GM19099 (cell line): Measurements from ENCODE around the gene NVL.
A peak's percentile ranks its signal among the peaks of the same experiment; 100 is the strongest.

Source experiments
- POLR2A ChIP-seq: IDR thresholded peaks from 3 replicates; pipeline ENCODE4 v1.6.1; 2011; ENCODE audit warnings: low read depth; ENCODE audit not compliant: insufficient read length; ENCODE audit errors: extremely low read depth

NVL gene

GRCh38 chr1:224340453-224341384 lies 10.7 kb upstream of the NVL start:
- peak; percentile 29 for TF ChIP-seq POLR2A

GRCh38 chr1:224339442-224340033 lies 9.6 kb upstream of the NVL start:
- no peak for TF ChIP-seq POLR2A

- no peak for TF ChIP-seq POLR2A
Measured at GRCh38 chr1:224338150-224338838, 8.3 kb upstream of the NVL start.

- TF ChIP-seq POLR2A, result no peak
Measured at GRCh38 chr1:224333939-224334786, 4.2 kb upstream of the NVL start.

GRCh38 chr1:224333309-224333926 lies 3.4 kb upstream of the NVL start:
- no peak for TF ChIP-seq POLR2A

GRCh38 chr1:224331824-224332223 lies 1.9 kb upstream of the NVL start:
- no peak for TF ChIP-seq POLR2A

GRCh38 chr1:224331326-224331725 lies 1.4 kb upstream of the NVL start:
- no peak for TF ChIP-seq POLR2A

- TF ChIP-seq POLR2A, result no peak
Measured at GRCh38 chr1:224329484-224329841, 509 bp downstream of the NVL start.

- no peak for TF ChIP-seq POLR2A
Measured at GRCh38 chr1:224328644-224329043, 1.3 kb downstream of the NVL start.

GRCh38 chr1:224325959-224326358 lies 4.0 kb downstream of the NVL start:
- no peak for TF ChIP-seq POLR2A

GRCh38 chr1:224321706-224322105 lies 8.3 kb downstream of the NVL start:
- no peak for TF ChIP-seq POLR2A

- TF ChIP-seq POLR2A, result no peak
Measured at GRCh38 chr1:224317383-224318045, 12.5 kb downstream of the NVL start.

GRCh38 chr1:224312025-224312424 lies 17.9 kb downstream of the NVL start:
- TF ChIP-seq POLR2A, result no peak

GRCh38 chr1:224308064-224308463 lies 21.9 kb downstream of the NVL start:
- TF ChIP-seq POLR2A, result no peak
